Esophagus muscularis mucosa (tissue), 4 donors: ENCODE measurements around the gene DACT2. TPM values are rescaled to one million over a fixed set of nuclear protein-coding genes. Genes with fewer than 3 reads are reported as not detected.

Source experiments
- DNase-seq: peaks from one replicate; pipeline ENCODE4 v3.0.0-alpha.2; 2017; ENCODE audit errors: extremely low spot score
- H3K27ac ChIP-seq, 4 donors: fragments of 200-600 bp; sonication (generic); replicated peaks in 1 of 4; 1 replicate in 3 of 4; 2 replicates in 1 of 4; pipeline ENCODE4 v1.5.1; 2016 to 2019; ENCODE audit warnings: mild to moderate bottlenecking in 1 of 4
- H3K27me3 ChIP-seq, 4 donors: fragments of 200-600 bp; sonication (generic); one replicate each; pipeline versions ENCODE4 v1.5.1 to v1.6.0; 2016 to 2019
- H3K36me3 ChIP-seq, 4 donors: fragments of 200-600 bp; sonication (generic); one replicate each; pipeline ENCODE4 v1.5.1; 2016 to 2019
- H3K4me1 ChIP-seq, 4 donors: fragments of 200-600 bp; sonication (generic); one replicate each; pipeline ENCODE4 v1.5.1; 2016 to 2019
- H3K4me3 ChIP-seq, 4 donors: fragments of 200-600 bp; sonication (generic); 1 replicate in 2 of 4; 2 replicates in 2 of 4; pipeline ENCODE4 v1.5.1; 2016 to 2019; ENCODE audit warnings: mild to moderate bottlenecking in 4 of 4, moderate library complexity in 1 of 4
- H3K9me3 ChIP-seq, 4 donors: fragments of 200-600 bp; sonication (generic); 1 replicate in 3 of 4; 2 replicates in 1 of 4; pipeline ENCODE4 v1.5.1; 2016 to 2019
- EP300 ChIP-seq: sonication (generic); formaldehyde crosslinking; IDR thresholded peaks from one replicate; pipeline ENCODE4 v1.6.1; 2017; ENCODE audit warnings: antibody characterized with exemption
- POLR2A ChIP-seq: fragments of 450-650 bp; IDR thresholded peaks from one replicate; pipeline ENCODE4 v1.6.1; 2017; ENCODE audit warnings: antibody characterized with exemption, moderate library complexity, mild to moderate bottlenecking, low read depth
- POLR2AphosphoS5 ChIP-seq, 2 donors: sonication (generic); formaldehyde crosslinking; IDR thresholded peaks; one replicate each; pipeline ENCODE4 v1.6.1; 2017; ENCODE audit warnings: antibody characterized with exemption in 2 of 2
- WGBS: methylation state at CpG from one replicate; pipeline ENCODE4 v1.1.5; 2018; 5-methylcytosine and 5-hydroxymethylcytosine counted together
- intact Hi-C: fragments of 100-400 bp; cut with DNase I; formaldehyde crosslinking; loops from one replicate; pipeline ENCODE4 v1.15.1; 2023
- total RNA-seq, 4 donors: library from RNA; depleted of rRNA; stranded (reverse); fragments of >200 nt; gene quantifications; one replicate each; pipeline versions ENCODE4 v1.1.0 to v1.2.1, GENCODE V29; 2016
- TF ChIP-seq, protein P1 (sequence below), 3 experiments: fragments of 200-600 bp in 2 of 3; fragments of 450-650 bp in 1 of 3; sonication (generic) in 2 of 3; IDR thresholded peaks; one replicate each; pipeline ENCODE4 v1.5.1; 2017 to 2019; ENCODE audit warnings: antibody characterized with exemption in 3 of 3, mild to moderate bottlenecking in 2 of 3, moderate library complexity in 1 of 3

DACT2 gene
- total RNA-seq, 4 donors from 2014 or later = 0.83 to 2.5 (median 1.3) TPM

DNA sequence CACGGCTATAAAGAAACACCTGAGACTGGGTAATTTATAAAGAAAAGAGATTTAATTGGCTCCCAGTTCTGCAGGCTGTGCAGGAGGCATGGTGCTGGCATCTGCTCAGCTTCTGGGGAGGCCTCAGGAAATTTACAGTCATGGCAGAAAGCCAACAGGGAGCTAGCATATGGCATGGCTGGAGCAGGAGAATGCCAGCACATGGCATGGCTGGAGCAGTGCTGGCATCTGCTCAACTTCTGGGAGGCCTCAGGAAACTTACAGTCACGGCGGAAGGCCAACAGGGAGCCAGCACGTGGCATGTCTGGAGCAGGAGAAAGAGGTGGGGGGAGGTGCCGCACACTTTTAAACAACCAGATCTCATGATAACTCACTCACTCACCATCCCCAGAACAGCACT, 32.5 kb upstream of the DACT2 start:
- DNase-seq = no peak
- Histone ChIP-seq H3K27me3 (peaks cover 0 to 10% (median 0%) of the 10 kb centered on the region in 4 donors), H3K4me1 (peaks cover 0 to 8% (median 2%) of the 10 kb centered on the region in 4 donors), H3K9me3 (peaks cover 0 to 10% (median 7%) of the 10 kb centered on the region in 4 donors), H3K36me3 (no peaks in the 10 kb centered on the region), H3K4me3 (no peak overlapping the region), H3K27ac (no peak overlapping the region)
- intact Hi-C loops = no loop called here
- 81% methylated on average over 5 of the region's 5 CpGs for WGBS
- TF ChIP-seq, protein P1, sequence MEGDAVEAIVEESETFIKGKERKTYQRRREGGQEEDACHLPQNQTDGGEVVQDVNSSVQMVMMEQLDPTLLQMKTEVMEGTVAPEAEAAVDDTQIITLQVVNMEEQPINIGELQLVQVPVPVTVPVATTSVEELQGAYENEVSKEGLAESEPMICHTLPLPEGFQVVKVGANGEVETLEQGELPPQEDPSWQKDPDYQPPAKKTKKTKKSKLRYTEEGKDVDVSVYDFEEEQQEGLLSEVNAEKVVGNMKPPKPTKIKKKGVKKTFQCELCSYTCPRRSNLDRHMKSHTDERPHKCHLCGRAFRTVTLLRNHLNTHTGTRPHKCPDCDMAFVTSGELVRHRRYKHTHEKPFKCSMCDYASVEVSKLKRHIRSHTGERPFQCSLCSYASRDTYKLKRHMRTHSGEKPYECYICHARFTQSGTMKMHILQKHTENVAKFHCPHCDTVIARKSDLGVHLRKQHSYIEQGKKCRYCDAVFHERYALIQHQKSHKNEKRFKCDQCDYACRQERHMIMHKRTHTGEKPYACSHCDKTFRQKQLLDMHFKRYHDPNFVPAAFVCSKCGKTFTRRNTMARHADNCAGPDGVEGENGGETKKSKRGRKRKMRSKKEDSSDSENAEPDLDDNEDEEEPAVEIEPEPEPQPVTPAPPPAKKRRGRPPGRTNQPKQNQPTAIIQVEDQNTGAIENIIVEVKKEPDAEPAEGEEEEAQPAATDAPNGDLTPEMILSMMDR (IDR thresholded peaks at IDR 0.05) = no peak
- TF ChIP-seq POLR2AphosphoS5 (IDR thresholded peaks at IDR 0.05) = no peak
- no peak for TF ChIP-seq POLR2A
- TF ChIP-seq EP300 = no peak

DNA sequence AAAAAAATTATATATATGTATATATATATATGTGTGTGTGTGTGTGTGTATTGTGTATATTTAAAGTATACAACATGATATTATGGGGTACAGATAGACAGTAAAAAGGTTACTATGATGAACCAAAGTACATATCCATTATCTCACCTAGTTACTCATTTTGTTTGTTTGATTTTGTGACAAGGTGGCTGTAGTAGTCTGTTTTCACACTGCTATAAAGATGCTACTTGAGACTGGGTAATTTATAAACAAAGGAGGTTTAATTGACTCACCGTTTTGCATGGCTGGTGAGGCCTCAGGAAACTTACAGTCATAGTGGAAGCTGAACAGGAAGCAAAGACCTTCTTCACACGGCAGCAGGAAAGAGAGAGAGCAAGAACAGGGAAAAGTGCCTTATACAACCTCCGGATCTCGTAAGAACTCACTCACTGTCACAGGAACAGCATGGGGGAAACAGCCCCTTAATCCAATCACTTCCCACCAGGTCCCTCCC, 30.2 kb upstream of the DACT2 start:
- no peaks in the 10 kb centered on the region for H3K36me3 ChIP-seq
- H3K9me3 ChIP-seq = peaks cover 0 to 10% (median 7%) of the 10 kb centered on the region in 4 donors
- 61% methylated on average over 4 of the region's 4 CpGs for WGBS
- TF ChIP-seq, protein P1 (IDR thresholded peaks at IDR 0.05) = no peak
- TF ChIP-seq EP300 (no peak), POLR2A (no peak), POLR2AphosphoS5 (IDR thresholded peaks at IDR 0.05) (no peak)
- no peak overlapping the region for H3K27ac ChIP-seq
- no peaks in the 10 kb centered on the region for H3K4me1 ChIP-seq
- DNase-seq = no peak
- peaks cover 0 to 19% (median 0%) of the 10 kb centered on the region in 4 donors for H3K27me3 ChIP-seq
- H3K4me3 ChIP-seq = no peak overlapping the region
- intact Hi-C loops = no loop called here

DNA sequence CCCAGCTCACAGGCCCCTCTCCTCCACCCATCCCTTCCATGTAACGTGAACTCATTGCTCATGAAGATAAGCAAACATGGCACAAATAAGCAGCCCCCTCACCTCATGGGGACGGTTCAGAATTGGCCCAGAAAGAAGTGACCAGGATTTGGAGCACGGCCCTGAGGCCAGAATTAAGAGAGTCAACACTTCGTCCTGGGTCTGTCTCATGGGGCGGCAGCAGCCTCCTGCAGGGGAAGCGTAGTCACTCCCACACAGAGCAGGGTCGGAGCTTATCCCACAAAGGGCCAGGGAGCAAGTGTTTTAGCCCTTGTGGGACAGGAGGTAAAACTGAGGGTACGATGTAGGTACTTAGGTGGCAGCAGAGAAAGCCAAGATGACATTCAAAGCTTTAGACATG, 28.6 kb upstream of the DACT2 start:
- H3K27me3 ChIP-seq = peaks cover 0 to 32% (median 0%) of the 10 kb centered on the region in 4 donors
- peaks cover 0 to 10% (median 7%) of the 10 kb centered on the region in 4 donors for H3K9me3 ChIP-seq
- WGBS = 93% methylated on average over 6 of the region's 8 CpGs
- no peaks in the 10 kb centered on the region for H3K36me3 ChIP-seq
- no peak overlapping the region for H3K4me3 ChIP-seq
- no peak for TF ChIP-seq POLR2AphosphoS5 (IDR thresholded peaks at IDR 0.05)
- TF ChIP-seq POLR2A = no peak
- TF ChIP-seq, protein P1 (IDR thresholded peaks at IDR 0.05) = no peak
- no peak for TF ChIP-seq EP300
- H3K4me1 ChIP-seq = no peaks in the 10 kb centered on the region
- no peak overlapping the region for H3K27ac ChIP-seq
- intact Hi-C loops = no loop called here
- no peak for DNase-seq

DNA sequence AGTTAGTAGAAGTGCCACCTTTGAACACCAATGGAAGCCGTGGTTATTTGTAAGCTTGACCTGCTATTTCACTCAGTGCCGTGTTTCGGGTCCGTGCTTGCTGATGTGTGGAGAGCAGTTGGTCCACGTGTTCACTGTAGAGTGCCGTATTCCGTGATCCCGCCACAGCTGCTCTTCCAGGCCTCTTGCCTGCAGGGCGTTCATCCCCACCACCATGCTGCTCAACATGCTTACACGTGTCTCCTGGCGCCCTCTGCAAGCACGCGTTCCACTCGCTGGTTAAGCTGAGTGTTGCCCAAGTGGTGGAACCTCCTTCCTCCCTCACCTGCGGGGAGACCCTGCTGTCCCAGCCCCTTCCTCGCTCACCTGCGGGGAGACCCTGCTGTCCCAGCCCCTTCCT, 28.0 kb upstream of the DACT2 start:
- Histone ChIP-seq H3K27ac (no peak overlapping the region), H3K27me3 (peaks cover 0 to 38% (median 0%) of the 10 kb centered on the region in 4 donors), H3K4me1 (no peaks in the 10 kb centered on the region), H3K36me3 (no peaks in the 10 kb centered on the region), H3K9me3 (peaks cover 0 to 10% (median 7%) of the 10 kb centered on the region in 4 donors), H3K4me3 (no peak overlapping the region)
- 94% methylated on average over 17 of the region's 17 CpGs for WGBS
- no peak for DNase-seq
- TF ChIP-seq, protein P1 (IDR thresholded peaks at IDR 0.05) = no peak
- intact Hi-C loops = no loop called here

DNA sequence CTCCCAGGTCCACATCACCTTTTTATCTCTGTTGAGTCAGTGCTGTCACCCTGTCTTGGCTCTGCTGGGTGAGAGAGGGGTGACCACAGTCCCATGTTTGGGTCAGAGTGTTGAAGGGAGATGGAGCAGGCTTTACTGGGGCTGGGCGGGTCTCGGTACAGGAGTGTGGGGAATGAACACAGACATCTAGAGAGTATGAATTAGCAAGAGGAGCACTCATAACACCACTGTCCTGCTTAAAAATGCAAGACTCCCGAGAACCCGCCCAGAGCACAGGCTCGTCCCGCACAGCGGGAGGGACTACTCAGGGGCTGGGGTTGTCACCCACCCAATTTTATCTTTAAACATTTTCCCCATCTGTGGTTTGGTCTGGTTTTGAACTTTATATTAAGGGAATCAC, 27.5 kb upstream of the DACT2 start:
- Histone ChIP-seq H3K9me3 (peaks cover 0 to 10% (median 5%) of the 10 kb centered on the region in 4 donors), H3K4me3 (no peak overlapping the region), H3K36me3 (no peaks in the 10 kb centered on the region), H3K4me1 (no peaks in the 10 kb centered on the region), H3K27ac (no peak overlapping the region), H3K27me3 (peaks cover 0 to 39% (median 0%) of the 10 kb centered on the region in 4 donors)
- intact Hi-C loops = no loop called here
- no peak for DNase-seq
- WGBS = 98% methylated on average over 7 of the region's 7 CpGs
- TF ChIP-seq POLR2AphosphoS5 (IDR thresholded peaks at IDR 0.05) (no peak), EP300 (no peak), POLR2A (no peak)
- TF ChIP-seq, protein P1 (IDR thresholded peaks at IDR 0.05) = no peak
